Esophagus squamous epithelium (tissue), 5 donors: ENCODE data around the gene TMC4. TPM values are rescaled to one million over a fixed set of nuclear protein-coding genes. Genes with fewer than 3 reads are reported as not detected.

Experiments
- DNase-seq: peaks from one replicate; lab custom pipeline; 2025; lab: John Stamatoyannopoulos, UW
- H3K27ac ChIP-seq, 4 donors: fragments of 200-600 bp; sonication (generic); one replicate each; pipeline ENCODE4 v1.5.1; 2016 to 2019; ENCODE audit warnings: mild to moderate bottlenecking in 1 of 4
- H3K27me3 ChIP-seq, 4 donors: fragments of 200-600 bp; sonication (generic); 1 replicate in 3 of 4; 2 replicates in 1 of 4; pipeline versions ENCODE4 v1.5.1 to v1.6.0; 2017 to 2021; ENCODE audit warnings: antibody characterized with exemption in 1 of 4
- H3K36me3 ChIP-seq, 3 donors: fragments of 200-600 bp; sonication (generic); one replicate each; pipeline ENCODE4 v1.5.1; 2016 to 2019
- H3K4me1 ChIP-seq, 3 donors: fragments of 200-600 bp; sonication (generic); one replicate each; pipeline ENCODE4 v1.5.1; 2017 to 2019
- H3K4me3 ChIP-seq, 4 donors: fragments of 200-600 bp; sonication (generic); 1 replicate in 3 of 4; 2 replicates in 1 of 4; pipeline ENCODE4 v1.5.1; 2016 to 2019; ENCODE audit warnings: mild to moderate bottlenecking in 2 of 4, moderate library complexity in 1 of 4
- H3K9me3 ChIP-seq, 3 donors: fragments of 200-600 bp; sonication (generic); one replicate each; pipeline ENCODE4 v1.5.1; 2016 to 2019
- POLR2A ChIP-seq, 4 donors: fragments of 450-650 bp; IDR thresholded peaks; one replicate each; pipeline ENCODE4 v1.6.1; 2017; ENCODE audit warnings: antibody characterized with exemption in 4 of 4, mild to moderate bottlenecking in 4 of 4, moderate library complexity in 3 of 4
- WGBS, 2 donors: methylation state at CpG; one replicate each; pipeline ENCODE4 v1.1.5; 2018; 5-methylcytosine and 5-hydroxymethylcytosine counted together
- intact Hi-C: fragments of 100-400 bp; cut with DNase I; formaldehyde crosslinking; loops from one replicate; pipeline ENCODE4 v1.15.0; 2022
- total RNA-seq, 4 donors: library from RNA; depleted of rRNA; stranded (reverse); fragments of >200 nt; gene quantifications; one replicate each; pipeline ENCODE4 v1.1.0, GENCODE V29; 2016
- TF ChIP-seq, protein P1 (sequence below), 6 experiments: fragments of 450-650 bp in 4 of 6; fragments of 200-600 bp in 2 of 6; sonication (generic) in 2 of 6; IDR thresholded peaks; one replicate each; pipeline ENCODE4 v1.5.1; 2016 to 2019; ENCODE audit warnings: antibody characterized with exemption in 6 of 6, mild to moderate bottlenecking in 4 of 6, moderate library complexity in 4 of 6
- donor health status: DM: yes; HTN: yes; CAD: no.

Gene TMC4
- total RNA-seq, 4 donors from 2014 or later: 4.0 to 45.6 (median 17.5) TPM

DNA sequence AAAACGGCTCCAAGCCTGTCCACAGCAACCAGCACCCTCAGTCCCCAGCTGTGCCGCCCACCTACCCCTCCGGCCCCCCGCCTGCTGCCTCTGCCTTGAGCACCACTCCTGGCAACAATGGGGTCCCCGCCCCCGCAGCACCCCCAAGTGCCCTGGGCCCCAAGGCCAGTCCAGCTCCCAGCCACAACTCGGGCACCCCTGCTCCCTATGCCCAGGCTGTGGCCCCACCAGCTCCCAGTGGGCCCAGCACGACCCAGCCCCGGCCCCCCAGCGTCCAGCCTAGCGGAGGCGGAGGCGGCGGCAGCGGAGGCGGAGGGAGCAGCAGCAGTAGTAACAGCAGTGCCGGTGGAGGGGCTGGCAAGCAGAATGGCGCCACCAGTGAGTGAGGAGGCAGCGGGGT is 24.8 kb downstream of the TMC4 start:
- H3K27ac ChIP-seq: peak overlapping the region in 2 of 4 donors; percentile 36 to 65
- H3K4me1 ChIP-seq: peaks cover 0 to 20% (median 0%) of the 10 kb centered on the region in 3 donors
- WGBS, 2 donors: 93% methylated on average over 3 of the region's 19 CpGs; no CpG with 5 or more reads in 1 of the 2 donors
- peaks cover 76 to 100% (median 92%) of the 10 kb centered on the region in 3 donors for H3K36me3 ChIP-seq
- intact Hi-C loops: no loop called here
- H3K9me3 ChIP-seq: no peaks in the 10 kb centered on the region
- H3K27me3 ChIP-seq: no peaks in the 10 kb centered on the region
- no peak overlapping the region for H3K4me3 ChIP-seq
- no peak for TF ChIP-seq POLR2A (IDR thresholded peaks at IDR 0.05)
- TF ChIP-seq, protein P1, sequence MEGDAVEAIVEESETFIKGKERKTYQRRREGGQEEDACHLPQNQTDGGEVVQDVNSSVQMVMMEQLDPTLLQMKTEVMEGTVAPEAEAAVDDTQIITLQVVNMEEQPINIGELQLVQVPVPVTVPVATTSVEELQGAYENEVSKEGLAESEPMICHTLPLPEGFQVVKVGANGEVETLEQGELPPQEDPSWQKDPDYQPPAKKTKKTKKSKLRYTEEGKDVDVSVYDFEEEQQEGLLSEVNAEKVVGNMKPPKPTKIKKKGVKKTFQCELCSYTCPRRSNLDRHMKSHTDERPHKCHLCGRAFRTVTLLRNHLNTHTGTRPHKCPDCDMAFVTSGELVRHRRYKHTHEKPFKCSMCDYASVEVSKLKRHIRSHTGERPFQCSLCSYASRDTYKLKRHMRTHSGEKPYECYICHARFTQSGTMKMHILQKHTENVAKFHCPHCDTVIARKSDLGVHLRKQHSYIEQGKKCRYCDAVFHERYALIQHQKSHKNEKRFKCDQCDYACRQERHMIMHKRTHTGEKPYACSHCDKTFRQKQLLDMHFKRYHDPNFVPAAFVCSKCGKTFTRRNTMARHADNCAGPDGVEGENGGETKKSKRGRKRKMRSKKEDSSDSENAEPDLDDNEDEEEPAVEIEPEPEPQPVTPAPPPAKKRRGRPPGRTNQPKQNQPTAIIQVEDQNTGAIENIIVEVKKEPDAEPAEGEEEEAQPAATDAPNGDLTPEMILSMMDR (IDR thresholded peaks at IDR 0.05): no peak
- no peak for DNase-seq

DNA sequence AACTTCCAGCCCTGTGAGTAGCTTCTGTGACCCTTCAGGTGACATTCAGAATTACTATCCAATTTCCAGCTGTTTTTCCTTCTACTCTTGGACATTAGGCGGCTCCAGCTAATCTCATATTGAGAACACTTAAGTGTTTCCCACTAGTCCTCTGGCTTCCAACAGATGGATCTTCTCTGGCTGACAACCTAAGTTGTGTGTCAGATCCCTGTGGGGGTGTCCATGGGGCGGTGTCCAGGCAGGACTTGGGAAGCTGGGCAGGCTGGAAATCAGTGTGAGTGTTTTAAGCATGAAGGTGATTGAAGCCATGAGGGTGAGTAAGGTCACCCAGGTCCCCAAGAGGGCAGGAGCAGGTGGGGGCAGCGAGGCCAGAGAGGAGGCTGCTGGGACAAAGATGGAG is 25.3 kb downstream of the TMC4 start:
- no peak for DNase-seq
- peak overlapping the region in 2 of 4 donors; percentile 55 to 65 for H3K27ac ChIP-seq
- no peaks in the 10 kb centered on the region for H3K9me3 ChIP-seq
- H3K27me3 ChIP-seq: no peaks in the 10 kb centered on the region
- WGBS, 2 donors: 79% methylated on average over 2 of the region's 3 CpGs
- TF ChIP-seq POLR2A (IDR thresholded peaks at IDR 0.05): no peak
- TF ChIP-seq, protein P1 (IDR thresholded peaks at IDR 0.05): no peak
- H3K4me3 ChIP-seq: no peak overlapping the region
- intact Hi-C loops: no loop called here
- peaks cover 73 to 100% (median 92%) of the 10 kb centered on the region in 3 donors for H3K36me3 ChIP-seq
- H3K4me1 ChIP-seq: peaks cover 0 to 16% (median 0%) of the 10 kb centered on the region in 3 donors

DNA sequence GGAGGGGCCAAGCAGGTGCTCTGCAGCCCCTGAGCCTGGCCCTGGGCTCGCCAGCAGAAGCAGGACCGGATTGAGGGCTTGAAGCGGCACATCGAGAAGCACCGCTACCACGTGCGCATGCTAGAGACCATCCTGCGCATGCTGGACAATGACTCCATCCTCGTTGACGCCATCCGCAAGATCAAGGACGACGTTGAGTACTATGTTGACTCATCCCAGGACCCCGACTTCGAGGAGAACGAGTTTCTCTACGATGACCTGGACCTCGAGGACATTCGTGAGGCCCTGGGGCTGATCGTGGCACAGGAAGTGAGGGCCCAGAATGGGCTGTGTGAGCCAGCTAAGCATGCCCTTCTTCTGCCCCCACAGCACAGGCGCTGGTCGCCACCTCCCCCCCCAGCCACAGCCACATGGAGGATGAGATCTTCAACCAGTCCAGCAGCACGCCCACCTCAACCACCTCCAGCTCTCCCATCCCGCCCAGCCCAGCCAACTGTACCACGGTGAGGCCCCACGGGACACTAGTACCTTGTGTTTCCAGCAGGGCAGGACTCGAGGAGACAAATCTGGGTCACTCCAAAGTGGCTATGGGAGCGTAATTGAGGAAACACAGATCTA is 27.3 kb downstream of the TMC4 start:
- TF ChIP-seq, protein P1 (IDR thresholded peaks at IDR 0.05): no peak
- TF ChIP-seq POLR2A (IDR thresholded peaks at IDR 0.05): no peak
- 89 to 94% methylated on average over 19 to 24 of the region's 28 CpGs for WGBS, 2 donors
- no peaks in the 10 kb centered on the region for H3K9me3 ChIP-seq
- H3K27ac ChIP-seq: no peak overlapping the region
- DNase-seq: no peak
- intact Hi-C loops: no loop called here
- no peaks in the 10 kb centered on the region for H3K27me3 ChIP-seq
- H3K36me3 ChIP-seq: peaks cover 66 to 98% (median 76%) of the 10 kb centered on the region in 3 donors
- peaks cover 0 to 30% (median 6%) of the 10 kb centered on the region in 3 donors for H3K4me1 ChIP-seq
- no peak overlapping the region for H3K4me3 ChIP-seq

DNA sequence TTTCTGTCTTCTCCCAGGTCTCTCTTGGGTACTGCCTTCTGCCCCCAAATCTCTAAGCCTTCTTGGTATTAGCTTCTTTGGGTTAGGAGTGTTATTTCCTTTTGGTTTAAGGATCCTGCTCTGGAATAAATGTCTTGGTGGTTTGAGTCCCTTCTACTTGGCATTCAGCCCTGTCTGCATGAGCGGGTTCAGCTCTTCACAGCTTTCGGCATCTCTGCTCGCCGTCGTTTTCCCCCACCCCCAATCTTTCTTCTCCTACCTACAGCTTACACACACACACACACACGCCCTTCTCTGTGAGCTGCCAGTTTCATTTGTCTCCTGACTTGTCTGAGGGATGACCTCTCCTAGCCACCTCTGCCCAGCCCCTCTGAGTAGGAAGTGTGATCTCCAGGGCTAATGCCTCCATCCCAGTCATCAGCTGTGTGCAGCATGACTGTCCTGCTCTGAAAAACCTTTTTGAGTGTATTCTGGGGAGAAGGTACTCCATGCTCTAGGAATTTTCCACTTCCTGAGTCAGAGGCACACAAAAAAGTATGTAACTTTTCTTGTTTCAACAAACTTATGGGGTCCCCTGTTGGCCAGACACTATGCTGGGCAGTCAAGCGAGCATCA is 30.7 kb downstream of the TMC4 start:
- TF ChIP-seq, protein P1 (IDR thresholded peaks at IDR 0.05): no peak
- no peak for TF ChIP-seq POLR2A (IDR thresholded peaks at IDR 0.05)
- H3K4me3 ChIP-seq: no peak overlapping the region
- H3K4me1 ChIP-seq: peaks cover 22 to 46% (median 27%) of the 10 kb centered on the region in 3 donors
- no peak for DNase-seq
- no peaks in the 10 kb centered on the region for H3K9me3 ChIP-seq
- H3K27me3 ChIP-seq: no peaks in the 10 kb centered on the region
- intact Hi-C loops: no loop called here
- H3K36me3 ChIP-seq: peaks cover 39 to 79% (median 46%) of the 10 kb centered on the region in 3 donors
- 83 to 92% methylated on average over 6 to 7 of the region's 7 CpGs for WGBS, 2 donors
- H3K27ac ChIP-seq: no peak overlapping the region

DNA sequence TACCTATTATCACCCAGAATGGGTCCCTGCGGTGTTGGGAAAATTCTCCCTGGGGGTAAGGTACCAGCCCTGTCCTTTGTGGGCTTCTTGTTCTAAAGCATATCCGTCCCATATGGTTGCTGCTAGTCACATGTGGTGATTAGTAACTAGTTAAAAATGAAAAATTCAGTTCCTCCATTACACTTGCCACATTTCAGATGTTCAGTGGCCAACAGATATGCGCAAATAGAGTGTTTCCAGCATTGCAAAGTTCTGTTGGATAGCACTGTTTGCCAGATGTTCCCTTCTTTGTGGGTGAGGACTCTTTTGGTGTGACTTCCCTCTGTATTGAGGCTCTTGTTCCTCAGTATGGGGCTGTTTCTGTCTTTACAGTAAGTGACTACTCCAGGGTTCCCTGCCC is 31.6 kb downstream of the TMC4 start:
- no peaks in the 10 kb centered on the region for H3K9me3 ChIP-seq
- peaks cover 30 to 70% (median 37%) of the 10 kb centered on the region in 3 donors for H3K36me3 ChIP-seq
- DNase-seq: no peak
- H3K4me3 ChIP-seq: no peak overlapping the region
- no peaks in the 10 kb centered on the region for H3K27me3 ChIP-seq
- intact Hi-C loops: no loop called here
- TF ChIP-seq POLR2A (IDR thresholded peaks at IDR 0.05): no peak
- TF ChIP-seq, protein P1 (IDR thresholded peaks at IDR 0.05): no peak
- 90 to 91% methylated on average over 3 of the region's 3 CpGs for WGBS, 2 donors
- peaks cover 25 to 45% (median 28%) of the 10 kb centered on the region in 3 donors for H3K4me1 ChIP-seq
- no peak overlapping the region for H3K27ac ChIP-seq
